LNCaP clone FGC (cell line): ENCODE data around the gene GRIA4.
A peak's percentile ranks its signal among the peaks of the same experiment; 100 is the strongest.
"Not testable (repeated sequence)": the region's sequence is repeated elsewhere in the genome, so short reads cannot be mapped to it uniquely, and the experiment has no call there.

Experiments used
- DNase-seq: peaks from one replicate; pipeline ENCODE4 v3.0.0-alpha.2; 2011; ENCODE audit warnings: low read depth
- H3K4me3 ChIP-seq: 2 replicates; pipeline ENCODE4 v1.5.1; 2011; ENCODE audit warnings: mild to moderate bottlenecking, low read depth, low read length, control low read depth
- TF ChIP-seq, protein P1 (sequence below): IDR thresholded peaks from 2 replicates; pipeline ENCODE4 v1.5.1; 2012; ENCODE audit warnings: mild to moderate bottlenecking; ENCODE audit not compliant: control insufficient read depth, insufficient read depth; ENCODE audit errors: extremely low read depth

The GRIA4 gene

GRCh38 chr11:105741488-105742020, 131.7 kb downstream of the GRIA4 start:
- DNase-seq: peak; percentile 15
- TF ChIP-seq, protein P1, sequence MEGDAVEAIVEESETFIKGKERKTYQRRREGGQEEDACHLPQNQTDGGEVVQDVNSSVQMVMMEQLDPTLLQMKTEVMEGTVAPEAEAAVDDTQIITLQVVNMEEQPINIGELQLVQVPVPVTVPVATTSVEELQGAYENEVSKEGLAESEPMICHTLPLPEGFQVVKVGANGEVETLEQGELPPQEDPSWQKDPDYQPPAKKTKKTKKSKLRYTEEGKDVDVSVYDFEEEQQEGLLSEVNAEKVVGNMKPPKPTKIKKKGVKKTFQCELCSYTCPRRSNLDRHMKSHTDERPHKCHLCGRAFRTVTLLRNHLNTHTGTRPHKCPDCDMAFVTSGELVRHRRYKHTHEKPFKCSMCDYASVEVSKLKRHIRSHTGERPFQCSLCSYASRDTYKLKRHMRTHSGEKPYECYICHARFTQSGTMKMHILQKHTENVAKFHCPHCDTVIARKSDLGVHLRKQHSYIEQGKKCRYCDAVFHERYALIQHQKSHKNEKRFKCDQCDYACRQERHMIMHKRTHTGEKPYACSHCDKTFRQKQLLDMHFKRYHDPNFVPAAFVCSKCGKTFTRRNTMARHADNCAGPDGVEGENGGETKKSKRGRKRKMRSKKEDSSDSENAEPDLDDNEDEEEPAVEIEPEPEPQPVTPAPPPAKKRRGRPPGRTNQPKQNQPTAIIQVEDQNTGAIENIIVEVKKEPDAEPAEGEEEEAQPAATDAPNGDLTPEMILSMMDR: no peak
- H3K4me3 ChIP-seq: no peak overlapping the region

DNA sequence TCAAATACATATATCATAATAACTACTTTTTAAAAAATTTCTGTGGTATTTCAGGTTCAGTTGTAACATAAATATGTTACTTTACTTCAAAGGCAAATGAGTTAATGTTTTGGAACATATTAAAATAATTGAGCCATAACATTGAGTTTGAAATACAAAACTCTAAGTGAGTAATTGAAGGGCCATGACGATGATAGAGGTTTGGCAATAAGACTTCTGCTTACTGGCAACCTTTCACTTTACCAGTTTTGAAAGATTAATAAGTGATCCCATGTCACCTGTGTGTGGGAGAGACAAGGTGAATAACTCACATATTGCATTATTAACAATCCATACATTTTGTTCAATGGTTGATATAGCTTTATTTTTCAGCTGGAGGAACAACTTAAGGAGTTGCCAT, 144.4 kb downstream of the GRIA4 start:
- DNase-seq: no peak
- H3K4me3 ChIP-seq: no peak overlapping the region
- TF ChIP-seq, protein P1: no peak

DNA sequence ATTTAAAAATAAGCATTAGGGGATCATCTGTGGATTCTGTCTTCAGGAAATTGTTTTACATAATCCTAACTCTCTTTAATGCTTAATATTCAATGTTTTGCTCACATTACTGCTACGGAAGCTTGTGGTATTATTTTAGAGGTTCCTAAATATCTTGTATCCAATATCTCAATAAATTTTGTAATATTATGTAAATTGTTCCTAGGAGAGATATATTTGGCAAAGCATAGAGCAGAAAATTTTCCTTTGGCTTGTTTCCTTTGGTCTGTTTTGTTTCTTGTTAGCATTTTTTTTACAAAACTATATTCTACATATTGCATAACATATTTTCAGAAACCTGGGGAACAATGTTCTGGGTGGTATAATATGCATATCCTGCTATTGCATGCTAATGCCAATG, 144.8 kb downstream of the GRIA4 start:
- H3K4me3 ChIP-seq: no peak overlapping the region
- TF ChIP-seq, protein P1: no peak
- DNase-seq: no peak

DNA sequence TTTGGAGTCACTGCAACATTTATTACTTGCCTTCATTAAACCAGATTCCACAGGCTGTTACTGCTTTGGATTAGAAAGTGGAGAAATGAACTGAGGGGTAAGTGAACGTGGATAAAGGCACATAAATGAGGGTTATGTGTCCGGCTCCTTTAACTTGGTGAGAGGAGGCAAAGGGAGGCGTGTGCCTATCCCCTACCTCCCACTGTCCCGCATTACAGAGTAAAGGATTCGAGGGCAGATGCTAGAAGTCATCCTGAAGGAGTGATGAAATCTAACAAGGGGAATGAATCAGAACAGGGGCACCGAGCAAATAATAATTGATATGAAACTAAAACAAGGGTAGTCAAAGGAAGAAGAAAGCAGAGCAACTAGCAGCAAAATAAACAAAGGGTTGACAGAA, 147.2 kb downstream of the GRIA4 start:
- TF ChIP-seq, protein P1: no peak
- no peak for DNase-seq
- no peak overlapping the region for H3K4me3 ChIP-seq

GRCh38 chr11:105763594-105763993, 153.7 kb downstream of the GRIA4 start:
- no peak for DNase-seq
- H3K4me3 ChIP-seq: no peak overlapping the region
- TF ChIP-seq, protein P1: no peak

DNA sequence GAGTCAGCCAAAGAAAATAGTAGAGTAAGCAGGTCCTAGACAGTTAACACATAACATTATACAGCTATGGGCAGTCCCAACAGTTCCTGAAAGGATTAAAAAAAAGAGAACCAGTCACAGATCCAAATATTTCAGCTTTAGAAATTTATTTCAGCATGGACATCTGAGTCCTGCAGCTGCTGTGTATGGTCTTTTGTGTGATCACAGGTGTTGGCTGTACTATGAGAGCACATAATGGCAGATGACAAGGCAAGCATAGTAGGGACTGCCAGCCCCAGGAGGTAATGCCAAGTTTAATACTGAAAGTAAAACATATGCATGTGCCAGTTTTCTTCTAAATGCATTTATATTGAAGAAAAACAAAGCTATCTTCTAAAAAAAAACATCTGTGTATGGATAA, 158.1 kb downstream of the GRIA4 start:
- TF ChIP-seq, protein P1: no peak
- DNase-seq: no peak
- H3K4me3 ChIP-seq: no peak overlapping the region

DNA sequence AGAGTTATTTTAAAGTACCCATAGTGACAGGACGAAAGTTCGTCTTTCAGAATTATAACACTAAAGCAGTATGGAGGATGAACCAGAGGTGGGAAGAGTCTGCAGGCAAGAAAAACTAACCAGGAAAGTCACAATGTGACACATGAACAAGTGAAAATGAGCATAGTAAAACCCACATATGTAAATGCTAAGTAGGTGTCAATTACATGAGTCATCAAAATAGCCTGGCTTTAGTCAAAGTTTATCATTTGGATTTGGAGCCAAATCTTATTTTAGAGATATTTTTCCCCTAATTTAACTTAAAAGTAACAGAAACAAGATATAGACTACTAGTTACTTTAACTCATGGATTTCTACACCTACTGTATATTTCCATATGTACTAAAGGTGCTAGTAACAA, 159.8 kb downstream of the GRIA4 start:
- TF ChIP-seq, protein P1: no peak
- no peak overlapping the region for H3K4me3 ChIP-seq
- DNase-seq: no peak

DNA sequence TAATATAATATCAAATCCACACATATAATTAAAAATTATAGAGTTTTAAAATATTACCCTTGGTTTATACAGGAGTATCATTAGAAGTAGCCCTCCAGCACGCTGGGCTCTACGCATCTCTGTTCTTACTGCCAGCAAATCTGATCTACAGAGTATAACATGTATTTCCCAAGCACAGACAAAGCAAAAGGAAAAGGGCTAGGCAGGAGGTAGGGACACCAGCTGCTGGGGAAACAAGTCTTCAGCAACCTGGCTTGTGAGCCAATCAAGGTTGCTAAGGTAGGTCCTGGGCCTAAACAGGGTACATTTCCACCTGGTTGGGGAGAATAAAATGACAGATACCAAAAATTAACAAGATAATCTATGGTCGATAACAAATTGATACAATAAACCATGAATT, 163.6 kb downstream of the GRIA4 start:
- not testable (repeated sequence) for H3K4me3 ChIP-seq, DNase-seq
